GM12878 (cell line): ENCODE results near the gene BCO1.

Experiments used
- ATF2 ChIP-seq: IDR thresholded peaks from 2 replicates; pipeline ENCODE4 v1.6.1; 2012; ENCODE audit warnings: low read length, inconsistent platforms
- CTCF ChIP-seq, 3 experiments: IDR thresholded peaks in 2 of 3; conservative IDR thresholded peaks in 1 of 3; 2 replicates each; pipeline ENCODE4 v1.5.1; 2011; ENCODE audit warnings: low read depth in 3 of 3, low read length in 3 of 3, mild to moderate bottlenecking in 3 of 3, control low read depth in 2 of 3, moderate library complexity in 2 of 3, inconsistent platforms in 1 of 3, mixed read lengths in 1 of 3; ENCODE audit not compliant: control insufficient read depth in 2 of 3, insufficient read depth in 1 of 3; ENCODE audit errors: extremely low read depth in 1 of 3
- NRF1 ChIP-seq: conservative IDR thresholded peaks from 2 replicates; pipeline ENCODE4 v1.6.1; 2011; ENCODE audit warnings: mild to moderate bottlenecking, low read depth, low read length, improper control_type of control experiment
- POLR2A ChIP-seq: IDR thresholded peaks from 2 replicates; pipeline ENCODE4 v1.6.1; 2011; ENCODE audit warnings: low read depth, mild to moderate bottlenecking, low read length
- SRF ChIP-seq, 2 experiments: IDR thresholded peaks; 2 replicates each; pipeline ENCODE4 v1.6.1; 2011; ENCODE audit warnings: low read depth in 2 of 2, low read length in 2 of 2, mild to moderate bottlenecking in 1 of 2, moderate library complexity in 1 of 2
- TCF3 ChIP-seq: IDR thresholded peaks from 2 replicates; pipeline ENCODE4 v1.6.1; 2012; ENCODE audit warnings: low read depth, mild to moderate bottlenecking, low read length, borderline replicate concordance; ENCODE audit not compliant: insufficient read depth

- TF ChIP-seq POLR2A (no peak), NRF1 (no peak), SRF (IDR thresholded peaks at IDR 0.05; ENCODE audit: low read depth in 2 of 2, low read length in 2 of 2) (no peak), TCF3 (no peak), CTCF (IDR thresholded peaks at IDR 0.05 in 2 of 3, conservative IDR thresholded peaks at IDR 0.05 in 1 of 3; ENCODE audit: control insufficient read depth in 2 of 3, extremely low read depth in 1 of 3, insufficient read depth in 1 of 3, low read depth in 3 of 3, low read length in 3 of 3) (no peak), ATF2 (no peak)
Observed at GRCh38 chr16:81216114-81216513, 22.4 kb upstream of the BCO1 start.
